Measurements from ENCODE around the gene KIAA0319L. TPM values are rescaled to one million over a fixed set of nuclear protein-coding genes. Genes with fewer than 3 reads are reported as not detected.
A peak's percentile ranks its signal among the peaks of the same experiment; 100 is the strongest.

The KIAA0319L gene
- total RNA-seq, 1 experiment from 2014 or later: 70.0 TPM

DNA sequence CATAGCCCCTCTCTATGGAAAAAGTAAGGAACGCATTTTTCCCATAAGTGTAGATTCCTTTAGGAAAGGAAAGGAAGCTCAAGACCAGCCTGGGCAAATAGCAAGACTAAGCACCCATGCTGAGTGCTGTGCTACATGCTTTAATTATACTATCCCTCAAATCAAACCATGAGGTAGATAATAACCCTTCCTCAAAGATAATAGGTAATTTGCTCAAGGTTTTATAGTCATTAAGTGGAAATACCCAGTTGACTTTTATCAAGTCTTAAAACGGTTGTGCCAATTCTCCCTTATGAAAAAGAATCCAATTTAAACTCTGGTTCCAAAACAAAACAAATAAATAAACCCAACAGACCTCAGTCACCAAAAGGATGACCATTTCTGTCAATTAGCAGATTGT, 3.4 kb downstream of the KIAA0319L start:
- Mint-ChIP-seq H3K4me3 (peak overlapping the region; percentile 98), H3K27ac (peak overlapping the region; percentile 91), H3K9me3 (no peaks in the 10 kb centered on the region), H3K36me3 (peaks cover 29% of the 10 kb centered on the region), H3K27me3 (ENCODE audit: low read depth) (no peaks in the 10 kb centered on the region), H3K4me1 (peaks cover 41% of the 10 kb centered on the region)
- POLR2A ChIA-PET: no interaction called here
- DNase-seq (ENCODE audit: low spot score) (no peak), ATAC-seq (no peak)
- TF ChIP-seq, protein P1, sequence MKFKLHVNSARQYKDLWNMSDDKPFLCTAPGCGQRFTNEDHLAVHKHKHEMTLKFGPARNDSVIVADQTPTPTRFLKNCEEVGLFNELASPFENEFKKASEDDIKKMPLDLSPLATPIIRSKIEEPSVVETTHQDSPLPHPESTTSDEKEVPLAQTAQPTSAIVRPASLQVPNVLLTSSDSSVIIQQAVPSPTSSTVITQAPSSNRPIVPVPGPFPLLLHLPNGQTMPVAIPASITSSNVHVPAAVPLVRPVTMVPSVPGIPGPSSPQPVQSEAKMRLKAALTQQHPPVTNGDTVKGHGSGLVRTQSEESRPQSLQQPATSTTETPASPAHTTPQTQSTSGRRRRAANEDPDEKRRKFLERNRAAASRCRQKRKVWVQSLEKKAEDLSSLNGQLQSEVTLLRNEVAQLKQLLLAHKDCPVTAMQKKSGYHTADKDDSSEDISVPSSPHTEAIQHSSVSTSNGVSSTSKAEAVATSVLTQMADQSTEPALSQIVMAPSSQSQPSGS (CRISPR knock-in tag; IDR thresholded peaks at IDR 0.05; ENCODE audit: borderline replicate concordance, low read depth): no peak
- no peak for TF ChIP-seq SMAD3 (CRISPR knock-in tag; IDR thresholded peaks at IDR 0.05; ENCODE audit: borderline replicate concordance)
- CTCF ChIA-PET: interaction anchor here (1.7 kb wide), 1 partner anchor 103 kb away, joined by 9 read pairs; no protein-coding TSS in a partner anchor

DNA sequence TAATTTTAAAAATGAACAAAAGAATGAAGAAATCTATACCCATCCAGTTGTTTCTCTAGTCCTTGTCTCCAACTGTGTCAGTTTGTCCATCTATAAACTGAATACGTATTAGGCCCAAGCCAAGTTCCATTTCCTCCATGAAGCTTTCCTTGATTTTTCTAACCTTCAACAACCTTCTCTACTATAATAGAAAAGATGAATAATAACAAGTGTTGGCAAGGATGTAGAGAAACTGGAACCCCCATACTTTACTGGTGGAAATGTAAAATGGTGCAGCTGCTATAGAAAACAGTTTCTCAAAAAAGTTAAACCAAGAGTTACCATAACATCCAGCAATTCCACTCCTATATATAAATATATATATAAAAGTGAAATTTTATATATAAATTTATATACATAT, 10.6 kb downstream of the KIAA0319L start:
- CTCF ChIA-PET: interaction anchor here (3.2 kb wide), 1 partner anchor 95 kb away, joined by 86 read pairs; no protein-coding TSS in a partner anchor
- no peak for ATAC-seq

DNA sequence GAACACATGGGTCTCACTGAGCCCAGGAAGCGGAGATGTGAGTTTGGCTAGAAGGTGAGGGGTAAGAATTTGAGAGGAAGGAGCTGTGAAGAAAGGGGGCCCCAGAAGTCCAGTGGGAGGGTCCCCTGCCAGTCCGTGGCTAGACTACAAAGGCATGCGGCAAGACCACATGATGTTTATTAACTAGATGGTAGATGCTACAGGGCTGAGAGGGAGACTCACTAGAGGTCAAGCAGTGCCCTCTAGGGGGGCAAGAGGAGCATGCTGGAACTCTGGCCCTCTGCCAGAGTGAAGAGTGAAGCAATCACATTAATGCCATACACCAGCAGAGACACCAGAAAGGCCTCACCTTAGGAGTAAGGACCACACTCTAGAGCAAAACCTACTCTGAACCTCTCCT, 12.2 kb downstream of the KIAA0319L start:
- H3K9me3 Mint-ChIP-seq: no peaks in the 10 kb centered on the region
- H3K4me3 Mint-ChIP-seq: no peak overlapping the region
- peaks cover 28% of the 10 kb centered on the region for H3K36me3 Mint-ChIP-seq
- ChIA-PET POLR2A (no interaction called here), CTCF (interaction anchor here (0.6 to 3.2 kb wide), 9 partner anchors 9 to 182 kb away, joined by 3 to 86 read pairs (median 4); no protein-coding TSS in a partner anchor)
- DNase-seq (ENCODE audit: low spot score) (peak; percentile 66), ATAC-seq (peak; percentile 99)
- 0 out of 2 replicates have a peak overlapping the region, but pooled peaks have one; percentile 2 for H3K27ac Mint-ChIP-seq
- TF ChIP-seq JUN (CRISPR knock-in tag; IDR thresholded peaks at IDR 0.05): no peak
- TF ChIP-seq SOX15 (CRISPR knock-in tag; IDR thresholded peaks at IDR 0.05): no peak
- TF ChIP-seq NFE2L1 (CRISPR knock-in tag; IDR thresholded peaks at IDR 0.05): no peak
- TF ChIP-seq, protein P2, sequence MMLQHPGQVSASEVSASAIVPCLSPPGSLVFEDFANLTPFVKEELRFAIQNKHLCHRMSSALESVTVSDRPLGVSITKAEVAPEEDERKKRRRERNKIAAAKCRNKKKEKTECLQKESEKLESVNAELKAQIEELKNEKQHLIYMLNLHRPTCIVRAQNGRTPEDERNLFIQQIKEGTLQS (CRISPR knock-in tag; conservative IDR thresholded peaks at IDR 0.05): no peak
- H3K4me1 Mint-ChIP-seq: peaks cover 16% of the 10 kb centered on the region
- no peaks in the 10 kb centered on the region for H3K27me3 Mint-ChIP-seq (ENCODE audit: low read depth)

More for the DNA sequence above, 10.6 kb downstream of the KIAA0319L start:
- Mint-ChIP-seq H3K9me3 (no peaks in the 10 kb centered on the region), H3K4me3 (no peak overlapping the region), H3K27ac (no peak overlapping the region), H3K4me1 (peaks cover 11% of the 10 kb centered on the region), H3K27me3 (ENCODE audit: low read depth) (no peaks in the 10 kb centered on the region), H3K36me3 (peaks cover 32% of the 10 kb centered on the region)
- DNase-seq (ENCODE audit: low spot score): no peak
- POLR2A ChIA-PET: no interaction called here
- TF ChIP-seq ZNF317 (CRISPR knock-in tag; IDR thresholded peaks at IDR 0.05; ENCODE audit: borderline replicate concordance, low read depth): no peak
- no peak for TF ChIP-seq NFATC4 (CRISPR knock-in tag; IDR thresholded peaks at IDR 0.05)
- no peak for TF ChIP-seq GABPB1 (CRISPR knock-in tag; IDR thresholded peaks at IDR 0.05)
- no peak for TF ChIP-seq TCF7 (CRISPR knock-in tag; IDR thresholded peaks at IDR 0.05; ENCODE audit: low read depth)
- no peak for TF ChIP-seq TEAD4 (CRISPR knock-in tag; IDR thresholded peaks at IDR 0.05)
- no peak for TF ChIP-seq JAZF1 (CRISPR knock-in tag; IDR thresholded peaks at IDR 0.05)
- TF ChIP-seq, protein P3, sequence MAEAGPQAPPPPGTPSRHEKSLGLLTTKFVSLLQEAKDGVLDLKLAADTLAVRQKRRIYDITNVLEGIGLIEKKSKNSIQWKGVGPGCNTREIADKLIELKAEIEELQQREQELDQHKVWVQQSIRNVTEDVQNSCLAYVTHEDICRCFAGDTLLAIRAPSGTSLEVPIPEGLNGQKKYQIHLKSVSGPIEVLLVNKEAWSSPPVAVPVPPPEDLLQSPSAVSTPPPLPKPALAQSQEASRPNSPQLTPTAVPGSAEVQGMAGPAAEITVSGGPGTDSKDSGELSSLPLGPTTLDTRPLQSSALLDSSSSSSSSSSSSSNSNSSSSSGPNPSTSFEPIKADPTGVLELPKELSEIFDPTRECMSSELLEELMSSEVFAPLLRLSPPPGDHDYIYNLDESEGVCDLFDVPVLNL (CRISPR knock-in tag; IDR thresholded peaks at IDR 0.05; ENCODE audit: borderline replicate concordance, low read depth): no peak
- TF ChIP-seq, protein P4, sequence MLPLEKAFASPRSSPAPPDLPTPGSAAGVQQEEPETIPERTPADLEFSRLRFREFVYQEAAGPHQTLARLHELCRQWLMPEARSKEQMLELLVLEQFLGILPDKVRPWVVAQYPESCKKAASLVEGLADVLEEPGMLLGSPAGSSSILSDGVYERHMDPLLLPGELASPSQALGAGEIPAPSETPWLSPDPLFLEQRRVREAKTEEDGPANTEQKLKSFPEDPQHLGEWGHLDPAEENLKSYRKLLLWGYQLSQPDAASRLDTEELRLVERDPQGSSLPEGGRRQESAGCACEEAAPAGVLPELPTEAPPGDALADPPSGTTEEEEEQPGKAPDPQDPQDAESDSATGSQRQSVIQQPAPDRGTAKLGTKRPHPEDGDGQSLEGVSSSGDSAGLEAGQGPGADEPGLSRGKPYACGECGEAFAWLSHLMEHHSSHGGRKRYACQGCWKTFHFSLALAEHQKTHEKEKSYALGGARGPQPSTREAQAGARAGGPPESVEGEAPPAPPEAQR (CRISPR knock-in tag; IDR thresholded peaks at IDR 0.05): no peak
- no peak for TF ChIP-seq ZNF423 (CRISPR knock-in tag; IDR thresholded peaks at IDR 0.05)
- TF ChIP-seq, protein P5, sequence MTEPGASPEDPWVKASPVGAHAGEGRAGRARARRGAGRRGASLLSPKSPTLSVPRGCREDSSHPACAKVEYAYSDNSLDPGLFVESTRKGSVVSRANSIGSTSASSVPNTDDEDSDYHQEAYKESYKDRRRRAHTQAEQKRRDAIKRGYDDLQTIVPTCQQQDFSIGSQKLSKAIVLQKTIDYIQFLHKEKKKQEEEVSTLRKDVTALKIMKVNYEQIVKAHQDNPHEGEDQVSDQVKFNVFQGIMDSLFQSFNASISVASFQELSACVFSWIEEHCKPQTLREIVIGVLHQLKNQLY (CRISPR knock-in tag; IDR thresholded peaks at IDR 0.05): no peak
- no peak for TF ChIP-seq SMAD4 (CRISPR knock-in tag; IDR thresholded peaks at IDR 0.05)
- TF ChIP-seq, protein P6, sequence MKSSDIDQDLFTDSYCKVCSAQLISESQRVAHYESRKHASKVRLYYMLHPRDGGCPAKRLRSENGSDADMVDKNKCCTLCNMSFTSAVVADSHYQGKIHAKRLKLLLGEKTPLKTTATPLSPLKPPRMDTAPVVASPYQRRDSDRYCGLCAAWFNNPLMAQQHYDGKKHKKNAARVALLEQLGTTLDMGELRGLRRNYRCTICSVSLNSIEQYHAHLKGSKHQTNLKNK (CRISPR knock-in tag; IDR thresholded peaks at IDR 0.05): no peak
- TF ChIP-seq ATF1 (CRISPR knock-in tag; IDR thresholded peaks at IDR 0.05): no peak
- TF ChIP-seq RELA (CRISPR knock-in tag; IDR thresholded peaks at IDR 0.05; ENCODE audit: borderline replicate concordance): no peak
